ENCODE measurements around the gene CDC42EP2. TPM values are rescaled to one million over a fixed set of nuclear protein-coding genes. Genes with fewer than 3 reads are reported as not detected.

The CDC42EP2 gene
- polyA plus RNA-seq, 2 of the 4 experiments (the other 2 are of a cell fraction): 3.0 to 8.5 TPM

DNA sequence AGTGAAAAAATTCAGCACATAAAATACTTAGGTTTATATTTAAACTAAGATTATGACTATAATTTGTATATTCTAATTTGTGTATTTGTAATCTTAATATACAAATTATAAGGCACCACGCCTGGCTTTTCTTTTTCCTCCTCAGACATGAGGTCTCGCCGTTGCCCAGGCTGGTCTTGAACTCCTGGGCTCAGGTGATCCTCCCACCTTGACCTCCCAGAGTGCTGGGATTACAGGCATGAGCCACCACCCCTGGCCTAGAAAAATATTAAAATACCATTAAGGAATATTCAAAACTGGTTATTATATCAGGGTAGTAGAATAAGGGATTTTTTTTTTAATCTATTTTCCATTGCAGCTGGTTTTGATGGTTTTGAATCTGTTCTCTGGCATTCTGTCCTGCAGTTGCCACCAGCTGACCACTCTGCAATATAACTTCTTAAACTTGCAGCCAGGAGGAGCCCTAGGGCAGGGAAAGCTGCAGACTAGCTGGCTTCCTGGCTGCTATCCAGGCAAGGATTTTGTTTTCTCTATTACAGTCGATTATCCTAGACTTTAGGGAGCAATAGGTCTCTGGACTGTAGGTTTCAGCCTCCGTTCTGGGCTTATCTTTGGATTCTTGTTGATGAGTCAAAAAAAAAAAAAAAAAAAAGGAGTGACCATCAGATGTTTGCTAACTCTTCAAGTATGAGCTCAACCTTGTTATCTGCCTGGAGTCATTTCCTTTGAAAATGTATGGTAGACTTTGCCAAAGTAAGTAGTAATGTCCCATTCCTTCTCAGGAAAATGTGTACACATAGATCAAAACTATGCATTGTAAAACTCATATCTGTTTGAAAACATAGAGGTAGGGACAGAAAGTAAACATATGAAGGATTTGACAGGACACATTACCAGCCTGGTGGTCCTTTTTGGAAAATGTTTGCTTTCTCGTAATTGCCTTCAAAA lies 39.7 kb upstream of the CDC42EP2 start (continued):
- TF ChIP-seq BHLHE40 (IDR thresholded peaks at IDR 0.05; ENCODE audit: low read depth, low read length): no peak
- TF ChIP-seq MYC (IDR thresholded peaks at IDR 0.05; ENCODE audit: borderline replicate concordance, low read length): no peak
- TF ChIP-seq HOXA7 (CRISPR knock-in tag; IDR thresholded peaks at IDR 0.05): no peak
- TF ChIP-seq, protein P1, sequence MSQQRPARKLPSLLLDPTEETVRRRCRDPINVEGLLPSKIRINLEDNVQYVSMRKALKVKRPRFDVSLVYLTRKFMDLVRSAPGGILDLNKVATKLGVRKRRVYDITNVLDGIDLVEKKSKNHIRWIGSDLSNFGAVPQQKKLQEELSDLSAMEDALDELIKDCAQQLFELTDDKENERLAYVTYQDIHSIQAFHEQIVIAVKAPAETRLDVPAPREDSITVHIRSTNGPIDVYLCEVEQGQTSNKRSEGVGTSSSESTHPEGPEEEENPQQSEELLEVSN (IDR thresholded peaks at IDR 0.05; ENCODE audit: borderline replicate concordance, low read depth): no peak
- no peak for TF ChIP-seq ZFP36 (IDR thresholded peaks at IDR 0.05; ENCODE audit: borderline replicate concordance, partially characterized antibody)
- TF ChIP-seq, protein P2, sequence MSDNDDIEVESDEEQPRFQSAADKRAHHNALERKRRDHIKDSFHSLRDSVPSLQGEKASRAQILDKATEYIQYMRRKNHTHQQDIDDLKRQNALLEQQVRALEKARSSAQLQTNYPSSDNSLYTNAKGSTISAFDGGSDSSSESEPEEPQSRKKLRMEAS (IDR thresholded peaks at IDR 0.05): peak; percentile 45; the same call in 1 of the 2 replicates
- TF ChIP-seq JUNB (IDR thresholded peaks at IDR 0.05): peak; percentile 48; the same call in 1 of the 2 replicates
- no peak for TF ChIP-seq PHF8 (IDR thresholded peaks at IDR 0.05; ENCODE audit: borderline replicate concordance, low read depth)
- no peak for TF ChIP-seq ZSCAN20 (CRISPR knock-in tag; IDR thresholded peaks at IDR 0.05)

DNA sequence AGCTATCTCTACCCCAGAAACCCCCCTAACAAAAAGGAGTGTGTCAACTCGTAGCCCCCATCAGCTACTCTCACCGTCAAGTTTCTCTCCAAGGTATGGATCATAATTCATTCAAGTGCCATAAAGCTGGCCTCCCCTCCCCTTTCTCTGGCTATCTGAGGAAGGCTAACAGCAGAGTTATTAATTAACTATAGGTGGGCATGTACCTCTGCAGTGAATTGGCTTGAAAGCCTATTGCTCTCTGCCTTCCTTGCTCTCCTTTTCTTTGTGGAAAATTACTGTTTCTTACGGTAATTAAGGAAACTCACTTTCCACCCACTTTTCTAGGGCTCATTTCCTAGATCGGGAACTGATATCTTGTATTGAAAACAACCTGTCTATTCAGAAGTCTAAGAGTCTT lies 38.8 kb upstream of the CDC42EP2 start:
- H3K27ac ChIP-seq: peak overlapping the region; percentile 23 to 69; a peak in 4 of 6 replicates
- peak overlapping the region; percentile 61 for H3K4me2 ChIP-seq

DNA sequence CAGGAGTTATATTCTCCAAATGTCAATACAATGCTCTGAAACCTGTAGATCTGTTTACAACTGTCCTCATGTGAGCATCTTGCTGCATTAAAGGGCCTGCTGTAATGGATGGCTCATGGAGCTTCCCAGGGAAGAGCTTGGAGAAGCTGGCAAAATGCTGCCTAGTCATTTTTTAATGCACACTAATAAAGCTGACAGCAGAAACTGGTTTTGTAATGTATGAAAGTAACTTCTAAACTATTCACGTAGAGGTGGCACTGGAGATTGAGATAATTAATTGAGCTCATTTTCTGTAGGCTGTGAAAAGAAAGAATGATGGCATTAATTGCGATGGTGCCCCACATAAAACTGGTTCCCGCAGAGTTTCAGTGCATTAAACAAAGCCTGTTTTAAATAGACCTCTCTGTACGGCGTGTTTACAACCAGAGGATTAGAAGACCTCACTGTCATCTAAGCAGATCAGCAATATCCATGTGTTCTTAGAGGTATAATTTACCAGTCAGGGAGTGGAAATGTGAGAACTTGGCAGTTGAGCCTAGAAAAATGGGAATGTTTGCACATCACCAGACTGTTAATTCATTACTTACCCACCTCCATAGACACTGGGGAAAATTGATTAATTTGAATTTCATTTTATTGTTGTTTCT lies 36.9 kb upstream of the CDC42EP2 start:
- ATAC-seq (no peak), FAIRE-seq (no peak), DNase-seq (ENCODE audit: low read depth in 1 of 2, low spot score in 1 of 2) (no peak)
- ChIA-PET CTCF (interaction anchor here (0.7 to 78.3 kb wide), 6 partner anchors 3 to 274 kb away, joined by 3 to 3090 read pairs (median 4); partner anchors contain the start of genes CDC42EP2, DPF2, POLA2 and SNX15), POLR2A (interaction anchor here (2.1 kb wide), 1 partner anchor 37 kb away, joined by 11 read pairs; the partner anchor contains the start of gene CDC42EP2)
- peak overlapping the region; percentile 62; the same call in 2 of the 3 replicates for H3K4me2 ChIP-seq
- H3K4me1 ChIP-seq: peaks cover 59% of the 10 kb centered on the region
- H3K9me3 ChIP-seq: no peaks in the 10 kb centered on the region
- H3K27ac ChIP-seq: peak overlapping the region in 1 of 2 experiments; percentile 11; a peak in 3 of 6 replicates
- no peak overlapping the region for H3K4me3 ChIP-seq
- TF ChIP-seq MAFK (IDR thresholded peaks at IDR 0.05; ENCODE audit: partially characterized antibody) (peak; percentile 19), CBX2 (IDR thresholded peaks at IDR 0.05; ENCODE audit: borderline replicate concordance, low read depth) (no peak)
- 90% methylated on average over 5 of the region's 5 CpGs for WGBS (ENCODE audit: missing lambda C conversion rate)

More for the DNA sequence above, 38.8 kb upstream of the CDC42EP2 start:
- ChIA-PET CTCF (interaction anchor here (0.6 to 76.3 kb wide), 8 partner anchors 10 to 170 kb away, joined by 3 to 3090 read pairs (median 4); partner anchors contain the start of genes CDC42EP2, DPF2 and TIGD3), POLR2A (interaction anchor here (0.6 to 2.6 kb wide), 11 partner anchors 28 to 231 kb away, joined by 3 to 62 read pairs (median 5); partner anchors contain the start of genes CDC42EP2, DPF2 and NEAT1)
- TF ChIP-seq, protein P3, sequence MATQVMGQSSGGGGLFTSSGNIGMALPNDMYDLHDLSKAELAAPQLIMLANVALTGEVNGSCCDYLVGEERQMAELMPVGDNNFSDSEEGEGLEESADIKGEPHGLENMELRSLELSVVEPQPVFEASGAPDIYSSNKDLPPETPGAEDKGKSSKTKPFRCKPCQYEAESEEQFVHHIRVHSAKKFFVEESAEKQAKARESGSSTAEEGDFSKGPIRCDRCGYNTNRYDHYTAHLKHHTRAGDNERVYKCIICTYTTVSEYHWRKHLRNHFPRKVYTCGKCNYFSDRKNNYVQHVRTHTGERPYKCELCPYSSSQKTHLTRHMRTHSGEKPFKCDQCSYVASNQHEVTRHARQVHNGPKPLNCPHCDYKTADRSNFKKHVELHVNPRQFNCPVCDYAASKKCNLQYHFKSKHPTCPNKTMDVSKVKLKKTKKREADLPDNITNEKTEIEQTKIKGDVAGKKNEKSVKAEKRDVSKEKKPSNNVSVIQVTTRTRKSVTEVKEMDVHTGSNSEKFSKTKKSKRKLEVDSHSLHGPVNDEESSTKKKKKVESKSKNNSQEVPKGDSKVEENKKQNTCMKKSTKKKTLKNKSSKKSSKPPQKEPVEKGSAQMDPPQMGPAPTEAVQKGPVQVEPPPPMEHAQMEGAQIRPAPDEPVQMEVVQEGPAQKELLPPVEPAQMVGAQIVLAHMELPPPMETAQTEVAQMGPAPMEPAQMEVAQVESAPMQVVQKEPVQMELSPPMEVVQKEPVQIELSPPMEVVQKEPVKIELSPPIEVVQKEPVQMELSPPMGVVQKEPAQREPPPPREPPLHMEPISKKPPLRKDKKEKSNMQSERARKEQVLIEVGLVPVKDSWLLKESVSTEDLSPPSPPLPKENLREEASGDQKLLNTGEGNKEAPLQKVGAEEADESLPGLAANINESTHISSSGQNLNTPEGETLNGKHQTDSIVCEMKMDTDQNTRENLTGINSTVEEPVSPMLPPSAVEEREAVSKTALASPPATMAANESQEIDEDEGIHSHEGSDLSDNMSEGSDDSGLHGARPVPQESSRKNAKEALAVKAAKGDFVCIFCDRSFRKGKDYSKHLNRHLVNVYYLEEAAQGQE (IDR thresholded peaks at IDR 0.05): no peak
- TF ChIP-seq RARB (CRISPR knock-in tag; IDR thresholded peaks at IDR 0.05): no peak
- no peak for TF ChIP-seq CEBPB (IDR thresholded peaks at IDR 0.05)
- TF ChIP-seq ZFP36 (IDR thresholded peaks at IDR 0.05; ENCODE audit: borderline replicate concordance, partially characterized antibody): no peak
- TF ChIP-seq ZNF302 (CRISPR knock-in tag; IDR thresholded peaks at IDR 0.05): no peak
- no peak for TF ChIP-seq HDAC2 (IDR thresholded peaks at IDR 0.05)
- no peak for TF ChIP-seq SMC3 (IDR thresholded peaks at IDR 0.05)
- TF ChIP-seq JUN (IDR thresholded peaks at IDR 0.05): no peak
- no peak for TF ChIP-seq HOXB13 (CRISPR knock-in tag; IDR thresholded peaks at IDR 0.05; ENCODE audit: low read depth)
- TF ChIP-seq FOSB (CRISPR knock-in tag; IDR thresholded peaks at IDR 0.05): no peak
- ATAC-seq (no peak), FAIRE-seq (no peak), DNase-seq (ENCODE audit: low read depth in 1 of 2, low spot score in 1 of 2) (no peak)
- H3K4me3 ChIP-seq: no peak overlapping the region
- no peaks in the 10 kb centered on the region for H3K9me3 ChIP-seq
- H3K4me1 ChIP-seq: peaks cover 57% of the 10 kb centered on the region
- 77% methylated on average over 4 of the region's 4 CpGs for WGBS (ENCODE audit: missing lambda C conversion rate)

Data from A549 (cell line).